Ectodermal cell (in vitro differentiated cells): ENCODE data around the gene TMEM239.

Experiments
- H3K27ac ChIP-seq: 2 replicates; pipeline ENCODE4 v1.7.0; 2013; ENCODE audit warnings: mild to moderate bottlenecking, low read depth, low read length; ENCODE audit not compliant: insufficient read depth, poor library complexity, severe bottlenecking
- H3K27me3 ChIP-seq: 2 replicates; pipeline ENCODE4 v1.7.0; 2013; ENCODE audit warnings: mild to moderate bottlenecking, low read length; ENCODE audit not compliant: insufficient read depth, control insufficient read depth, poor library complexity, severe bottlenecking
- H3K36me3 ChIP-seq: one replicate; pipeline ENCODE4 v1.7.0; 2013; ENCODE audit warnings: low read length; ENCODE audit not compliant: control insufficient read depth, insufficient read depth
- H3K4me1 ChIP-seq: one replicate; pipeline ENCODE4 v1.7.0; 2013; ENCODE audit warnings: low read length; ENCODE audit not compliant: control insufficient read depth, insufficient read depth
- H3K4me3 ChIP-seq: 2 replicates; pipeline ENCODE4 v1.7.0; 2013; ENCODE audit warnings: low read depth, low read length, control low read depth; ENCODE audit not compliant: insufficient read depth
- H3K9me3 ChIP-seq: 2 replicates; pipeline ENCODE4 v1.7.0; 2013; ENCODE audit warnings: mild to moderate bottlenecking, low read length, moderate library complexity; ENCODE audit not compliant: control insufficient read depth
- WGBS, 2 experiments: methylation state at CpG; one replicate each; pipeline ENCODE4 v1.1.7; 2013; ENCODE audit warnings: missing lambda C conversion rate in 2 of 2; 5-methylcytosine and 5-hydroxymethylcytosine counted together

Gene TMEM239

GRCh38 chr20:2783908-2784566 lies 32.1 kb upstream of the TMEM239 start:
- no peak overlapping the region for H3K4me3 ChIP-seq
- H3K9me3 ChIP-seq: no peaks in the 10 kb centered on the region
- WGBS, 2 experiments: 78 to 89% methylated on average over 4 to 6 of the region's 6 CpGs
- H3K27ac ChIP-seq: no peak overlapping the region
- no peaks in the 10 kb centered on the region for H3K27me3 ChIP-seq
- H3K36me3 ChIP-seq: no peaks in the 10 kb centered on the region
- H3K4me1 ChIP-seq: no peaks in the 10 kb centered on the region

- no peak overlapping the region for H3K4me3 ChIP-seq
- no peaks in the 10 kb centered on the region for H3K4me1 ChIP-seq
- H3K27me3 ChIP-seq: no peaks in the 10 kb centered on the region
- 93 to 95% methylated on average over 6 of the region's 6 CpGs for WGBS, 2 experiments
- H3K27ac ChIP-seq: no peak overlapping the region
- H3K36me3 ChIP-seq: peaks cover 44% of the 10 kb centered on the region
- no peaks in the 10 kb centered on the region for H3K9me3 ChIP-seq
Measured at GRCh38 chr20:2793471-2793870, 22.7 kb upstream of the TMEM239 start.

GRCh38 chr20:2794202-2794748 lies 21.9 kb upstream of the TMEM239 start:
- no peaks in the 10 kb centered on the region for H3K9me3 ChIP-seq
- 93 to 97% methylated on average over 23 of the region's 23 CpGs for whole genome bisulfite sequencing, 2 experiments
- H3K4me3 ChIP-seq: no peak overlapping the region
- H3K4me1 ChIP-seq: peaks cover 4% of the 10 kb centered on the region
- no peak overlapping the region for H3K27ac ChIP-seq
- H3K36me3 ChIP-seq: peaks cover 46% of the 10 kb centered on the region
- H3K27me3 ChIP-seq: no peaks in the 10 kb centered on the region

GRCh38 chr20:2794866-2795447 lies 21.2 kb upstream of the TMEM239 start:
- no peaks in the 10 kb centered on the region for H3K9me3 ChIP-seq
- H3K4me1 ChIP-seq: peaks cover 10% of the 10 kb centered on the region
- no peaks in the 10 kb centered on the region for H3K27me3 ChIP-seq
- WGBS, 2 experiments: 95 to 96% methylated on average over 11 of the region's 11 CpGs
- H3K4me3 ChIP-seq: no peak overlapping the region
- peaks cover 46% of the 10 kb centered on the region for H3K36me3 ChIP-seq
- no peak overlapping the region for H3K27ac ChIP-seq

- H3K36me3 ChIP-seq: peaks cover 46% of the 10 kb centered on the region
- H3K4me1 ChIP-seq: peaks cover 10% of the 10 kb centered on the region
- no peak overlapping the region for H3K4me3 ChIP-seq
- H3K27ac ChIP-seq: no peak overlapping the region
- no peaks in the 10 kb centered on the region for H3K27me3 ChIP-seq
- WGBS, 2 experiments: 96% methylated on average over 24 of the region's 24 CpGs
- no peaks in the 10 kb centered on the region for H3K9me3 ChIP-seq
Measured at GRCh38 chr20:2795451-2795850, 20.7 kb upstream of the TMEM239 start.

- Histone ChIP-seq H3K9me3 (no peaks in the 10 kb centered on the region), H3K27me3 (peaks cover 4% of the 10 kb centered on the region), H3K4me1 (peaks cover 10% of the 10 kb centered on the region), H3K4me3 (no peak overlapping the region), H3K27ac (no peak overlapping the region), H3K36me3 (peaks cover 46% of the 10 kb centered on the region)
- WGBS, 2 experiments: 95 to 96% methylated on average over 20 of the region's 20 CpGs
Measured at GRCh38 chr20:2796011-2796660, 20.0 kb upstream of the TMEM239 start.

- Histone ChIP-seq H3K9me3 (no peaks in the 10 kb centered on the region), H3K27ac (no peak overlapping the region), H3K27me3 (peaks cover 16% of the 10 kb centered on the region), H3K36me3 (peaks cover 46% of the 10 kb centered on the region), H3K4me3 (no peak overlapping the region), H3K4me1 (peaks cover 10% of the 10 kb centered on the region)
- WGBS, 2 experiments: 89 to 91% methylated on average over 16 of the region's 16 CpGs
Measured at GRCh38 chr20:2797136-2797983, 18.8 kb upstream of the TMEM239 start.

- WGBS, 2 experiments: 93 to 94% methylated on average over 19 of the region's 19 CpGs
- H3K9me3 ChIP-seq: no peaks in the 10 kb centered on the region
- peaks cover 10% of the 10 kb centered on the region for H3K4me1 ChIP-seq
- peaks cover 25% of the 10 kb centered on the region for H3K27me3 ChIP-seq
- H3K27ac ChIP-seq: no peak overlapping the region
- no peak overlapping the region for H3K4me3 ChIP-seq
- peaks cover 46% of the 10 kb centered on the region for H3K36me3 ChIP-seq
Measured at GRCh38 chr20:2798095-2798805, 17.9 kb upstream of the TMEM239 start.

GRCh38 chr20:2798814-2799213 lies 17.4 kb upstream of the TMEM239 start:
- H3K4me1 ChIP-seq: peaks cover 10% of the 10 kb centered on the region
- no peaks in the 10 kb centered on the region for H3K9me3 ChIP-seq
- H3K4me3 ChIP-seq: peak overlapping the region; percentile 79
- H3K27ac ChIP-seq: no peak overlapping the region
- H3K27me3 ChIP-seq: peaks cover 31% of the 10 kb centered on the region
- peaks cover 46% of the 10 kb centered on the region for H3K36me3 ChIP-seq
- 52 to 61% methylated on average over 6 of the region's 6 CpGs for WGBS, 2 experiments
